Cortex of kidney (tissue), 1 donor: ENCODE results near the gene TIAL1.
"Not testable (repeated sequence)": the region's sequence is repeated elsewhere in the genome, so short reads cannot be mapped to it uniquely, and the experiment has no call there.

Source experiments
- DNase-seq: peaks from one replicate; lab custom pipeline; 2025; lab: John Stamatoyannopoulos, UW

TIAL1 gene

DNA sequence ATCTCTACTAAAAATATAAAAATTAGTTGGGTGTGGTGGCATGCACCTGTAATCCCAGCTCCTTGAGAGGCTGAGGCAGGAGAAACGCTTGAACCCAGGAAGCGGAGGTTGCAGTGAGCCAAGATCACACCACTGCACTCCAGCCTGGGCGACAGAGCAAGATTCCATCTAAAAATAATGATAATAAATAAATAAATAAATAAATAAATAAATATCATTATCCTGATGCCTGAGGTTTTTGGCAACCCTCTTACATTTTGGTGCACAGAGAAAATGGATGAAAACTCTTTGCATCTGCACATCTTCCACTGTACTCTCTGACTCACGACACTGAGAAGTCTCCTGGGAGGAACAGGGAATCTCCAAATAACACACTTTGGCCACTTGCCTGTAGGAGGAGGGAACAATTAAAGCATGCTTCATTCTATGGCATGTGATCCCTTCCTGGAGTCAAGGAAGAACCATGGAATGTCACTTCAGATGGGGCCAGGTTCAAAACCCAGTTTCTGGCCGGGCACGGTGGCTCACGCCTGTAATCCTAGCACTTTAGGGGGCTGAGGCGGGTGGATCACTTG is 68.0 kb downstream of the TIAL1 start:
- not testable (repeated sequence) for DNase-seq

DNA sequence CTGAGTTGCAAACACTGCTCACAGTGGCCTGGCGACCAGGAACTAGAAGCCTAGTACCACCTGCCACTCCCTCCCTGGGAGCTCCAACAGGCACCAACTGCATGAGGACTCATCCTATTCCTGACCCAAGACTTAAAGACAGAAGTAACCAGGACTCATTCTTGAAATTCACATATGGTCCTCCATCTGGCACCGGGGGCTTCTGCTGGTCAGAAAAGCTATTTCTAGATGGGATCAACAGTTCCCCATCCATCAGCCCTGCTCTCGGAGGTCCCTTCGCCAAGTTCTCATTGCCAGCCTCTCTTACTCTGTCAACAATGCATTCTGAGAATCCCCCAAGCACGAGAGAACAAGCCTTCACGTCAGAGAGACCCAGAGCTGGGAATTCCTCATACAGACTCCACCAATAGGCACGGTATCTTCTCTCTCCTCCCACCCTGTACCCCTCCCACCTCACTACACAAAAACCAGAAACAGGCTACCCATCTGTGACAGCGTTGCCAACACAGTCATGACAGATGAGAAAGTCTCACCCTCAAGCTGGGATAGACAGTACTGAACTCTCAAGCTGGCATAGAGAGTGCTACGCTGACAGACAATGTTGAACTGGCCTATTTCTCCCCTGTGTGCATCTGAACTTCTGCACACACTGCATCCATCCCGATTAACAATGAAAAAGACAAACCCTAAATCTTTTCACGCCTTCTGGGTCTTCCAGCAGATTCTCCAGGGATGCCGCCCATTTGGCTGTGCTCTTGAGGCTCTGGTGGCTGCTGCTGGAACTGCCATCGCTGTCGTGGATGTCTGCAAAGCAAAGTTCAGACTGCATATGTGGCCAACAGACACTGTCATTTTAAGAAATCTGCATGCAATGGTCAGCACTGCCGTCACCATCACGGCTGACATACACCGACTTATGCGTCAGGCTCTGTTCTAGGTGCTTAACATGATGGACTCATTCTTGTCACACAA is 69.9 kb downstream of the TIAL1 start:
- no peak for DNase-seq

DNA sequence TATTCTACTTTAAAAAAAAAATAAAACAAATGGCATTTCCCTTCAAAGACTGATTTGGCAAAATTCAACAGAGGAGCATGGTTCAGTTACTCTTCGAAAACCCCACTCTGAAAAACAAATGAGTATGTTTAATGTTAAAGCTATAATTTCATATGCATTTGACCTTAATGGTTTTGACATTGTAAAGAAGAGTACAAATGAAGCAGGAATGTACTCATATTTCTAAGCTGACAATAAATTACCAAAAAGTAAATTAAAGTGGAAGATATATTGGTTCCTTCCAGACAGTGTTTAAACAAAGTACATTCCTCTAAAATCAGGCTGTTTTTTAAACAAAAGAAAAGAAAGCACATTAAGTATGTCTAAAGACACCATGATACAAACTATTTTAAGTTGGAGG is 70.6 kb downstream of the TIAL1 start:
- no peak for DNase-seq

DNA sequence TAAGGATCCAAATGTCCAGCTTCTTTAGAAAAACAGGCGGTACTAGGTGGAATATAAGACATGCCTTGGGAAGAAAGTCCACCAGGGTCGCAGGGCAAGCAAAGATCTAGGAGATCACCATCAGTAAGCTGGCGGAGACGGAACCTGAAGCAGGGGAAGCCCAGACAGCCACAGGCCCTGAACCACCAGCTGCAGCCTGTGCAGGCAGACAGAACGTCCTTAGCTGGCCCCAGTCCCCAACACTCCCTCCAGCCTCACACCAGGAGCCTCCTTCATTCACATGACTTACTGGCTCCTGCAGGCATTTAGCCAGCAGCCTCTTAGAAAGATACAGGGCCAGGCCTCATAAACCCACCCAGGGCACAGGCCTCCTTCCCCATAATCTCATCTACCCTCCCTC is 71.6 kb downstream of the TIAL1 start:
- no peak for DNase-seq

DNA sequence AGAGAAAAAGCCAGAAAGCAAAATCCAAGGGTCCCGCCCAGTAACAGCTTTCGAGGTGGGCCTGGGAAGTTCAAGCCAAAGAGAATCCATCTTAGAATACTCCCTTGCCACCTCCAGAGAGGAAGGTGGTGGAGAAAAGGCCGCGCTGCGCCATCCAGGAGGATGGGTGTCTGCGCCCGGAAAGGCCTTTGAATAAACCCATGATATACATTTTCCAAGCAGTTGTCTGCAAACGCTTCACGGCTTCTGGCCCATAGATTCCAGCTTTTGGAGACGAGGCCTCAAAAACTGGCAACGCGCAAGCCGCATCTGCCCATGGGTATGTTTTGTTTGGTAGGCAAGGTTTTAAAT is 72.1 kb downstream of the TIAL1 start:
- DNase-seq, result no peak

DNA sequence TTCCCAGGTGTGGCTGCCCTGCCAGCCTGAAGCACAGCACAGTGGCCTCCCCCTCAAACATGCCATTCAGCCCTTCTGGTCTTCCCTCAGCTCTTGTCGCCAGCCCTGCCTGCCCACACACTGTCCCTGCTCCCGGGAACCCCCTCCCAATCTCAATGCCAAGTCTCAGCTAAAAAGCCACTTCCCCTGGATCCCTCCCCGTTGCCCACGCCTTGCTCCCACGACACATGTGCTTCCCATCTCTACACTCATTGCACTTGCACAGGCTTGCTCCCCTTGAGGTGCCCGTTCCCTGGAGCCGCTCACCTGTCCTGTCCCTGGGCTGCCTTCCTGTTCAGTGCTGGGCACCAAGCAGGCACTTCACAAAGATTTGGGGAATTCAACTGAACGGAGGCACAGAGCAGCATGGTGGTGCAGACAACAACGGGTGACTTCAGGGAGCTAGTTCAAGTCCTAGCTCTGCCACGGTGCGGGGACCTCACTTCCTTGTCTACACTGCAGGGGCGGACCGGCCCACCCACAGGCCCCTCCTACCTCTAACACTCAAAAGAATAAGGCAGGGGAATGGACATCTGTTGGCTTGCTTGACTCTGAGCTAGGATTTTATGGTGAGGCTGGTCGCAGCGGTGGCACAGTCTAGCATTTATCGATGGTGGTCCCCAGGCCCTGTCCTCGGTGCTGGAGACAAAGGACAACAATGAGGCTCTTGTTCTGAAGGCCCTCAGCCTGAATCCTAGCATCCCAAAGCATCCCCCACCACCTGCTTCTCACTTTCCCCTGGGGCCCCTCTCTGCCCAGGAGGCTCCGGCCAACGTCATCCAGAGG is 72.7 kb downstream of the TIAL1 start:
- no peak for DNase-seq
